ENCODE data around the gene CORO2B. TPM values are rescaled to one million over a fixed set of nuclear protein-coding genes. Genes with fewer than 3 reads are reported as not detected.

Gene CORO2B
- total and polyA plus RNA-seq, 5 donors from 2014 or later: not detected

- H3K4me3 Mint-ChIP-seq: no peak overlapping the region
- Histone ChIP-seq H3K27me3 (ENCODE audit: control insufficient read depth, insufficient read depth, low read length) (no peaks in the 10 kb centered on the region), H3K4me1 (ENCODE audit: control insufficient read depth, insufficient read depth, low read length, poor library complexity, severe bottlenecking) (no peaks in the 10 kb centered on the region), H3K27ac (ENCODE audit: insufficient read depth, low read length, poor library complexity, severe bottlenecking) (no peak overlapping the region), H3K9me3 (ENCODE audit: control insufficient read depth in 2 of 2, low read length in 2 of 2) (no peaks in the 10 kb centered on the region), H3K4me3 (ENCODE audit: low read depth, low read length) (no peak overlapping the region), H3K36me3 (ENCODE audit: control insufficient read depth, insufficient read depth, low read length) (no peaks in the 10 kb centered on the region)
- H3K27ac Mint-ChIP-seq: no peak overlapping the region
- H3K4me1 Mint-ChIP-seq: no peaks in the 10 kb centered on the region
- no peaks in the 10 kb centered on the region for H3K36me3 Mint-ChIP-seq
- H3K27me3 Mint-ChIP-seq: peaks cover 13% of the 10 kb centered on the region
- no peaks in the 10 kb centered on the region for H3K9me3 Mint-ChIP-seq
- DNase-seq (no peak), ATAC-seq (ENCODE audit: low read depth in 2 of 2) (no peak)
Measured at GRCh38 chr15:68704496-68705021, 125.8 kb downstream of the CORO2B start.

GRCh38 chr15:68706256-68706655 is 127.5 kb downstream of the CORO2B start:
- H3K4me3 ChIP-seq (ENCODE audit: low read depth, low read length): no peak overlapping the region
- peaks cover 9% of the 10 kb centered on the region for H3K27me3 Mint-ChIP-seq
- DNase-seq (no peak), ATAC-seq (ENCODE audit: low read depth in 2 of 2) (no peak)
- H3K4me3 Mint-ChIP-seq: no peak overlapping the region
- H3K9me3 ChIP-seq (ENCODE audit: control insufficient read depth in 2 of 2, low read length in 2 of 2): no peaks in the 10 kb centered on the region
- H3K36me3 ChIP-seq (ENCODE audit: control insufficient read depth, insufficient read depth, low read length): no peaks in the 10 kb centered on the region
- no peak overlapping the region for H3K27ac ChIP-seq (ENCODE audit: insufficient read depth, low read length, poor library complexity, severe bottlenecking)
- no peaks in the 10 kb centered on the region for H3K4me1 Mint-ChIP-seq
- H3K4me1 ChIP-seq (ENCODE audit: control insufficient read depth, insufficient read depth, low read length, poor library complexity, severe bottlenecking): no peaks in the 10 kb centered on the region
- H3K27ac Mint-ChIP-seq: no peak overlapping the region
- H3K9me3 Mint-ChIP-seq: no peaks in the 10 kb centered on the region
- H3K27me3 ChIP-seq (ENCODE audit: control insufficient read depth, insufficient read depth, low read length): no peaks in the 10 kb centered on the region
- H3K36me3 Mint-ChIP-seq: no peaks in the 10 kb centered on the region

DNA sequence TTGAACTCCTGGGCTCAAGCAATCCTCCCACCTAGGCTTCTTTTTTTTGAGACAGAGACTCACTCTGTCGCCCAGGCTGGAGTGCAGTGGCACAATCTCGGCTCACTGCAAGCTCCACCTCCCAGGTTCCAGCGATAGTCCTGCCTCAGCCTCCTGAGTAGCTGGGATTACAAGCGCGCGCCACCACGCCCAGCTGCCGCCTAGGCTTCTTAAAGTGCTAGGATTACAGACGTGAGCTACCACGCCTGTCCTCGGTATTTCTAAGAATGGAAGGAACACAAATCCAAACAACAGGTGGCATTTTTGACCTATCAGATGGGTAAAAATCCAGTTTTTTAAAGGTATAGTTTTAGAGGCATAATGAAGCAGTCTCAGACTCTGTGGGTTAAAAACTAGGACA is 128.1 kb downstream of the CORO2B start:
- Histone ChIP-seq H3K9me3 (ENCODE audit: control insufficient read depth in 2 of 2, low read length in 2 of 2) (no peaks in the 10 kb centered on the region), H3K4me1 (ENCODE audit: control insufficient read depth, insufficient read depth, low read length, poor library complexity, severe bottlenecking) (no peaks in the 10 kb centered on the region), H3K27me3 (ENCODE audit: control insufficient read depth, insufficient read depth, low read length) (no peaks in the 10 kb centered on the region), H3K36me3 (ENCODE audit: control insufficient read depth, insufficient read depth, low read length) (no peaks in the 10 kb centered on the region), H3K4me3 (ENCODE audit: low read depth, low read length) (no peak overlapping the region), H3K27ac (ENCODE audit: insufficient read depth, low read length, poor library complexity, severe bottlenecking) (no peak overlapping the region)
- ATAC-seq (ENCODE audit: low read depth in 2 of 2) (no peak), DNase-seq (no peak)
- H3K36me3 Mint-ChIP-seq: no peaks in the 10 kb centered on the region
- no peaks in the 10 kb centered on the region for H3K4me1 Mint-ChIP-seq
- H3K27ac Mint-ChIP-seq: no peak overlapping the region
- H3K4me3 Mint-ChIP-seq: no peak overlapping the region
- H3K27me3 Mint-ChIP-seq: peaks cover 9% of the 10 kb centered on the region
- H3K9me3 Mint-ChIP-seq: no peaks in the 10 kb centered on the region

DNA sequence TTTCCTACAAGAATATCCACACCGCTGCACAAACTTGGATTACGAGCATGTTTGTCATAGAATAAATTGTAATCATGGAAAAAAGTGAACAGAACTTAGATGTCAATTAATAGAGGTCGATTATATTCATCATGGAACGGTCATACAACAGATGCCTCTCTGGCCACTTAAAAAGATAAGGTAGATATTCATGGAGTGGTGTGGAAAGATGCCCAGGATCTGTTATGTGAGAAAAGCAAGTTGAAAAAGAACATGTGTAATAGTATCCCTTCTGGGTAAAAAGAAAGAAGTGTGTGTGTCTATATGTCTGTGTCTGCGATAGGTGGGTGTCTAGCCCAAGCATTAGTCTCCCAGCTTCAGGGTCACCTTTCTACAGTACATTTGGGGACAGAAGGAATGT is 128.6 kb downstream of the CORO2B start:
- H3K27ac Mint-ChIP-seq: no peak overlapping the region
- Histone ChIP-seq H3K27ac (ENCODE audit: insufficient read depth, low read length, poor library complexity, severe bottlenecking) (no peak overlapping the region), H3K27me3 (ENCODE audit: control insufficient read depth, insufficient read depth, low read length) (no peaks in the 10 kb centered on the region), H3K4me3 (ENCODE audit: low read depth, low read length) (no peak overlapping the region), H3K9me3 (ENCODE audit: control insufficient read depth in 2 of 2, low read length in 2 of 2) (no peaks in the 10 kb centered on the region), H3K4me1 (ENCODE audit: control insufficient read depth, insufficient read depth, low read length, poor library complexity, severe bottlenecking) (no peaks in the 10 kb centered on the region), H3K36me3 (ENCODE audit: control insufficient read depth, insufficient read depth, low read length) (no peaks in the 10 kb centered on the region)
- no peak overlapping the region for H3K4me3 Mint-ChIP-seq
- no peaks in the 10 kb centered on the region for H3K36me3 Mint-ChIP-seq
- peaks cover 9% of the 10 kb centered on the region for H3K27me3 Mint-ChIP-seq
- H3K9me3 Mint-ChIP-seq: no peaks in the 10 kb centered on the region
- H3K4me1 Mint-ChIP-seq: no peaks in the 10 kb centered on the region
- DNase-seq: no peak
- ATAC-seq (ENCODE audit: low read depth in 2 of 2): no peak

DNA sequence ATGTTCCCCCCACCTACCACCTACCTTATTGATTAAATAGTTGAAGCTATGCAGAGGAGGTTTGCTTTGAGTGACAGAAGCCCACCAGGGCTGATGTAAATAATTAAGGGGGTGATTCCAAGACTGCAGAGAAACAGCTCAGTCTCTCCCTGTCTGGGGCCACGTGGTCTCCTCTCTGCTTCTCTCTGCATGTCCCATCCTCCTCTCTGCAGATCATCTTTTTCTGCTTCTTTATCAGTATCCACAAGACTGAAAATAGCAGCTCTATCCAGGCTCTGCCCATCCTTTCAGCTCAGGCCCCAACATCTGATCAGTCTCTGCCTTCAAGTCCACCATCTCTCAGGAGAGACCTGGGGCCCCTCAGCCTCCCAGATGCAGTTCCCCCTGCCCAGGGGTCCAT is 131.1 kb downstream of the CORO2B start:
- Histone ChIP-seq H3K4me1 (ENCODE audit: control insufficient read depth, insufficient read depth, low read length, poor library complexity, severe bottlenecking) (no peaks in the 10 kb centered on the region), H3K4me3 (ENCODE audit: low read depth, low read length) (no peak overlapping the region), H3K27ac (ENCODE audit: insufficient read depth, low read length, poor library complexity, severe bottlenecking) (no peak overlapping the region), H3K9me3 (ENCODE audit: control insufficient read depth in 2 of 2, low read length in 2 of 2) (no peaks in the 10 kb centered on the region), H3K27me3 (ENCODE audit: control insufficient read depth, insufficient read depth, low read length) (no peaks in the 10 kb centered on the region), H3K36me3 (ENCODE audit: control insufficient read depth, insufficient read depth, low read length) (no peaks in the 10 kb centered on the region)
- Mint-ChIP-seq H3K4me1 (no peaks in the 10 kb centered on the region), H3K27me3 (peaks cover 9% of the 10 kb centered on the region), H3K4me3 (no peak overlapping the region), H3K36me3 (no peaks in the 10 kb centered on the region), H3K27ac (no peak overlapping the region), H3K9me3 (no peaks in the 10 kb centered on the region)
- ATAC-seq (ENCODE audit: low read depth in 2 of 2): no peak
- no peak for DNase-seq

GRCh38 chr15:68710536-68710935 is 131.7 kb downstream of the CORO2B start:
- Mint-ChIP-seq H3K27ac (no peak overlapping the region), H3K9me3 (no peaks in the 10 kb centered on the region), H3K27me3 (peaks cover 9% of the 10 kb centered on the region), H3K4me3 (no peak overlapping the region), H3K4me1 (no peaks in the 10 kb centered on the region), H3K36me3 (no peaks in the 10 kb centered on the region)
- Histone ChIP-seq H3K27me3 (ENCODE audit: control insufficient read depth, insufficient read depth, low read length) (no peaks in the 10 kb centered on the region), H3K9me3 (ENCODE audit: control insufficient read depth in 2 of 2, low read length in 2 of 2) (no peaks in the 10 kb centered on the region), H3K4me1 (ENCODE audit: control insufficient read depth, insufficient read depth, low read length, poor library complexity, severe bottlenecking) (no peaks in the 10 kb centered on the region), H3K4me3 (ENCODE audit: low read depth, low read length) (no peak overlapping the region), H3K27ac (ENCODE audit: insufficient read depth, low read length, poor library complexity, severe bottlenecking) (no peak overlapping the region), H3K36me3 (ENCODE audit: control insufficient read depth, insufficient read depth, low read length) (no peaks in the 10 kb centered on the region)
- ATAC-seq (ENCODE audit: low read depth in 2 of 2): no peak
- no peak for DNase-seq

GRCh38 chr15:68711406-68711805 is 132.6 kb downstream of the CORO2B start:
- H3K9me3 Mint-ChIP-seq: no peaks in the 10 kb centered on the region
- Histone ChIP-seq H3K9me3 (ENCODE audit: control insufficient read depth in 2 of 2, low read length in 2 of 2) (no peaks in the 10 kb centered on the region), H3K4me3 (ENCODE audit: low read depth, low read length) (no peak overlapping the region), H3K36me3 (ENCODE audit: control insufficient read depth, insufficient read depth, low read length) (no peaks in the 10 kb centered on the region), H3K27ac (ENCODE audit: insufficient read depth, low read length, poor library complexity, severe bottlenecking) (no peak overlapping the region), H3K4me1 (ENCODE audit: control insufficient read depth, insufficient read depth, low read length, poor library complexity, severe bottlenecking) (no peaks in the 10 kb centered on the region), H3K27me3 (ENCODE audit: control insufficient read depth, insufficient read depth, low read length) (no peaks in the 10 kb centered on the region)
- H3K27ac Mint-ChIP-seq: no peak overlapping the region
- H3K4me3 Mint-ChIP-seq: no peak overlapping the region
- ATAC-seq (ENCODE audit: low read depth in 2 of 2) (no peak), DNase-seq (no peak)
- peaks cover 9% of the 10 kb centered on the region for H3K27me3 Mint-ChIP-seq
- H3K36me3 Mint-ChIP-seq: no peaks in the 10 kb centered on the region
- H3K4me1 Mint-ChIP-seq: no peaks in the 10 kb centered on the region

DNA sequence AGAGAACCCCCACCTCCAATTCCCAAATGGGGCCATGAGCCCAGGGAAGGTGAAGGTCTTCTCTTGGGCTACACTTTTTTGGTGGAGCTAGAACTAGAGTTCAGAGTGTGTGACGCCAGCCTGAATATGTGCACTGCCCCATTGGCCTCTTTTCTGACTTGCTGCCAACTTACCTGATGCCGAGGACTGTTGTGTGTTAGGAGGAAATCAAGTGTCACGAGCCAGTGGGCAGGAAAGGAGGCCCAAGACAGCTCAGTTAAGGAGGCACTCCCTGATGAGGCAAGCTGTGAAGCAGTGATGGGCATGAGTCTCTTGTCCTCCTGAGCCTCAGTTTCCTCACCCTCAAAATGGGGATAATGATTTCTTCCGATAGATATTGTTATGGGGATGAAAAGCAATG is 134.1 kb downstream of the CORO2B start:
- H3K9me3 Mint-ChIP-seq: no peaks in the 10 kb centered on the region
- H3K27me3 Mint-ChIP-seq: peaks cover 10% of the 10 kb centered on the region
- no peaks in the 10 kb centered on the region for H3K36me3 ChIP-seq (ENCODE audit: control insufficient read depth, insufficient read depth, low read length)
- ATAC-seq (ENCODE audit: low read depth in 2 of 2) (no peak), DNase-seq (no peak)
- H3K36me3 Mint-ChIP-seq: no peaks in the 10 kb centered on the region
- H3K4me1 Mint-ChIP-seq: no peaks in the 10 kb centered on the region
- H3K27ac Mint-ChIP-seq: no peak overlapping the region
- H3K4me3 ChIP-seq (ENCODE audit: low read depth, low read length): no peak overlapping the region
- no peak overlapping the region for H3K27ac ChIP-seq (ENCODE audit: insufficient read depth, low read length, poor library complexity, severe bottlenecking)
- no peaks in the 10 kb centered on the region for H3K4me1 ChIP-seq (ENCODE audit: control insufficient read depth, insufficient read depth, low read length, poor library complexity, severe bottlenecking)
- no peak overlapping the region for H3K4me3 Mint-ChIP-seq
- no peaks in the 10 kb centered on the region for H3K27me3 ChIP-seq (ENCODE audit: control insufficient read depth, insufficient read depth, low read length)
- H3K9me3 ChIP-seq (ENCODE audit: control insufficient read depth in 2 of 2, low read length in 2 of 2): no peaks in the 10 kb centered on the region
